ENCODE results near the gene EDDM3A. TPM values are rescaled to one million over a fixed set of nuclear protein-coding genes. Genes with fewer than 3 reads are reported as not detected.

Gene EDDM3A
- total RNA-seq, 2 donors from 2014 or later = not detected

- 80 to 97% methylated on average over 3 to 4 of the region's 4 CpGs for WGBS, 2 experiments (ENCODE audit: insufficient coverage in 1 of 2, insufficient read length in 1 of 2)
- no peak overlapping the region for H3K9ac ChIP-seq (ENCODE audit: extremely low read depth, low read length, poor library complexity, severe bottlenecking)
- H3K27ac ChIP-seq (ENCODE audit: low read depth, low read length) = no peak overlapping the region
- H3K36me3 ChIP-seq (ENCODE audit: control insufficient read depth, insufficient read depth, low read length) = no peaks in the 10 kb centered on the region
- H3K9me3 ChIP-seq (ENCODE audit: control insufficient read depth, low read length) = no peaks in the 10 kb centered on the region
- Mint-ChIP-seq H3K9me3 (no peaks in the 10 kb centered on the region), H3K4me1 (no peaks in the 10 kb centered on the region), H3K27me3 (ENCODE audit: insufficient read depth) (peaks cover 34% of the 10 kb centered on the region), H3K36me3 (ENCODE audit: low read depth) (no peaks in the 10 kb centered on the region), H3K4me3 (no peak overlapping the region), H3K27ac (no peak overlapping the region)
- TF ChIP-seq, protein P1, sequence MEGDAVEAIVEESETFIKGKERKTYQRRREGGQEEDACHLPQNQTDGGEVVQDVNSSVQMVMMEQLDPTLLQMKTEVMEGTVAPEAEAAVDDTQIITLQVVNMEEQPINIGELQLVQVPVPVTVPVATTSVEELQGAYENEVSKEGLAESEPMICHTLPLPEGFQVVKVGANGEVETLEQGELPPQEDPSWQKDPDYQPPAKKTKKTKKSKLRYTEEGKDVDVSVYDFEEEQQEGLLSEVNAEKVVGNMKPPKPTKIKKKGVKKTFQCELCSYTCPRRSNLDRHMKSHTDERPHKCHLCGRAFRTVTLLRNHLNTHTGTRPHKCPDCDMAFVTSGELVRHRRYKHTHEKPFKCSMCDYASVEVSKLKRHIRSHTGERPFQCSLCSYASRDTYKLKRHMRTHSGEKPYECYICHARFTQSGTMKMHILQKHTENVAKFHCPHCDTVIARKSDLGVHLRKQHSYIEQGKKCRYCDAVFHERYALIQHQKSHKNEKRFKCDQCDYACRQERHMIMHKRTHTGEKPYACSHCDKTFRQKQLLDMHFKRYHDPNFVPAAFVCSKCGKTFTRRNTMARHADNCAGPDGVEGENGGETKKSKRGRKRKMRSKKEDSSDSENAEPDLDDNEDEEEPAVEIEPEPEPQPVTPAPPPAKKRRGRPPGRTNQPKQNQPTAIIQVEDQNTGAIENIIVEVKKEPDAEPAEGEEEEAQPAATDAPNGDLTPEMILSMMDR (conservative IDR thresholded peaks at IDR 0.05) = no peak
- DNase-seq = no peak
- no peaks in the 10 kb centered on the region for H3K4me1 ChIP-seq (ENCODE audit: control insufficient read depth, insufficient read depth, low read length)
- no peaks in the 10 kb centered on the region for H3K27me3 ChIP-seq (ENCODE audit: control insufficient read depth, insufficient read depth, low read length, poor library complexity, severe bottlenecking)
- H3K4me3 ChIP-seq (ENCODE audit: low read length) = no peak overlapping the region
Measured at GRCh38 chr14:20719777-20720176, 25.9 kb upstream of the EDDM3A start.

DNA sequence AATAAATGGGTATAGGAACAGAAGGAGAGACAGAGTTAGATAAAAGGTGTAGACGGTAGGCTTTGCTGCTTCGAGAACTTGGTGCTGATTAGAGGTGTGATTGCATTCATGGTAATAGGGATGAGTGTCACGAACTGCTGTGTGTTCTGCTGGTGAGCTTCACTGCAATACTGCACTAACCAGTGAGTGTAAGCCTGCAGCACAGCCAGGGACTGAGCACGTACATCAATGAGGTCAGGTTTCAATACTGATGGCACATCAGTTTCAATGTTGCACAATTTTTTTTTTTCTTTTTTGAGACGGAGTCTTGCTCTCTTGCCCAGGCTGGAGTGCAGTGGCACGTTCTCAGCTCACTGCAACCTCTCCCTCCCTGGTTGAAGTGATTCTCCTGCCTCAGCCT is 24.9 kb upstream of the EDDM3A start:
- H3K36me3 ChIP-seq (ENCODE audit: control insufficient read depth, insufficient read depth, low read length) = no peaks in the 10 kb centered on the region
- H3K27me3 ChIP-seq (ENCODE audit: control insufficient read depth, insufficient read depth, low read length, poor library complexity, severe bottlenecking) = no peaks in the 10 kb centered on the region
- Mint-ChIP-seq H3K9me3 (no peaks in the 10 kb centered on the region), H3K4me3 (no peak overlapping the region), H3K36me3 (ENCODE audit: low read depth) (no peaks in the 10 kb centered on the region), H3K4me1 (no peaks in the 10 kb centered on the region), H3K27me3 (ENCODE audit: insufficient read depth) (peaks cover 40% of the 10 kb centered on the region), H3K27ac (no peak overlapping the region)
- TF ChIP-seq, protein P1 (conservative IDR thresholded peaks at IDR 0.05) = no peak
- H3K9ac ChIP-seq (ENCODE audit: extremely low read depth, low read length, poor library complexity, severe bottlenecking) = no peak overlapping the region
- WGBS, 2 experiments (ENCODE audit: insufficient coverage in 1 of 2, insufficient read length in 1 of 2) = 85 to 92% methylated on average over 4 to 6 of the region's 6 CpGs
- H3K4me1 ChIP-seq (ENCODE audit: control insufficient read depth, insufficient read depth, low read length) = no peaks in the 10 kb centered on the region
- no peak overlapping the region for H3K27ac ChIP-seq (ENCODE audit: low read depth, low read length)
- DNase-seq = no peak
- no peaks in the 10 kb centered on the region for H3K9me3 ChIP-seq (ENCODE audit: control insufficient read depth, low read length)
- no peak overlapping the region for H3K4me3 ChIP-seq (ENCODE audit: low read length)

- H3K27ac Mint-ChIP-seq = no peak overlapping the region
- peaks cover 44% of the 10 kb centered on the region for H3K27me3 Mint-ChIP-seq (ENCODE audit: insufficient read depth)
- no peaks in the 10 kb centered on the region for H3K4me1 ChIP-seq (ENCODE audit: control insufficient read depth, insufficient read depth, low read length)
- H3K36me3 ChIP-seq (ENCODE audit: control insufficient read depth, insufficient read depth, low read length) = no peaks in the 10 kb centered on the region
- no peak overlapping the region for H3K9ac ChIP-seq (ENCODE audit: extremely low read depth, low read length, poor library complexity, severe bottlenecking)
- H3K36me3 Mint-ChIP-seq (ENCODE audit: low read depth) = no peaks in the 10 kb centered on the region
- H3K4me3 Mint-ChIP-seq = no peak overlapping the region
- no peaks in the 10 kb centered on the region for H3K9me3 ChIP-seq (ENCODE audit: control insufficient read depth, low read length)
- no peaks in the 10 kb centered on the region for H3K27me3 ChIP-seq (ENCODE audit: control insufficient read depth, insufficient read depth, low read length, poor library complexity, severe bottlenecking)
- no peak overlapping the region for H3K27ac ChIP-seq (ENCODE audit: low read depth, low read length)
- DNase-seq = no peak
- no peaks in the 10 kb centered on the region for H3K9me3 Mint-ChIP-seq
- H3K4me3 ChIP-seq (ENCODE audit: low read length) = no peak overlapping the region
- H3K4me1 Mint-ChIP-seq = no peaks in the 10 kb centered on the region
- 93 to 100% methylated on average over 1 to 12 of the region's 12 CpGs for WGBS, 2 experiments (ENCODE audit: insufficient coverage in 1 of 2, insufficient read length in 1 of 2)
- TF ChIP-seq, protein P1 (conservative IDR thresholded peaks at IDR 0.05) = no peak
Measured at GRCh38 chr14:20722016-20722415, 23.7 kb upstream of the EDDM3A start.
